Chondrocyte (in vitro differentiated cells): Measurements from ENCODE around the gene CDC6. TPM values are rescaled to one million over a fixed set of nuclear protein-coding genes. Genes with fewer than 3 reads are reported as not detected.

Source experiments
- DNase-seq: peaks from one replicate; pipeline ENCODE4 v3.0.0; 2021; ENCODE audit warnings: mixed read lengths, low spot score
- H3K27ac Mint-ChIP-seq: one replicate; pipeline ENCODE4 v1.8.0; 2021; ENCODE audit warnings: mild to moderate bottlenecking, moderate library complexity, mixed read lengths; ENCODE audit not compliant: unreplicated experiment
- H3K27me3 Mint-ChIP-seq: 2 replicates; pipeline ENCODE4 v1.8.0; 2021; ENCODE audit warnings: low read depth, mixed read lengths
- H3K36me3 Mint-ChIP-seq: 2 replicates; pipeline ENCODE4 v1.8.0; 2021; ENCODE audit warnings: low read depth, mixed read lengths
- H3K4me1 Mint-ChIP-seq: 2 replicates; pipeline ENCODE4 v1.8.0; 2021; ENCODE audit warnings: low read depth, mild to moderate bottlenecking, mixed read lengths
- H3K4me3 Mint-ChIP-seq: one replicate; pipeline ENCODE4 v1.8.0; 2021; ENCODE audit warnings: mild to moderate bottlenecking, moderate library complexity, mixed read lengths; ENCODE audit not compliant: unreplicated experiment
- H3K9me3 Mint-ChIP-seq: 2 replicates; pipeline ENCODE4 v1.8.0; 2021; ENCODE audit warnings: low read depth, mixed read lengths
- total RNA-seq: library from RNA; stranded (reverse); gene quantifications from 3 replicates; pipeline ENCODE4 v1.2.1, GENCODE V29; 2021
- TF ChIP-seq, protein P1 (sequence below): fragments of 200-600 bp; sonication (generic); IDR thresholded peaks from 2 replicates; pipeline ENCODE4 v1.5.0; 2021; ENCODE audit warnings: antibody characterized with exemption, mild to moderate bottlenecking, moderate library complexity

CDC6 gene
- total RNA-seq, 1 donor from 2014 or later = 9.9 TPM

DNA sequence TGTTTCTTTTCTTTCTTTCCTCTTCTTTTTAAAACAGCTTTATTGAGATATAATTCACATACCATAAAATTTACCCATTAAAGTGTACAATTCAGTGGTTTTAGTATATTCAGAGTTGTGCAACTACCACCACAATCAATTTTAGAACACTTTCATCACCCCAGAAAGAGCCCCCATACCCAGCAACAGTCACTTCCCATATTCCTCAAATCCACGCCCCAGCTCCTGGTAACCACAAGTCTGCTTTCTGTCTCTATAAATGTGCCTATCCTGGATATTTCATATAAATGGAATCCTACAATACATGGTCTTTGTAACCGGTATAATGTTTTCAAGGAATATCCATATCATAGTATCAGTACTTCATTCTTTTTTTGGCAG, 40.7 kb downstream of the CDC6 start:
- TF ChIP-seq, protein P1, sequence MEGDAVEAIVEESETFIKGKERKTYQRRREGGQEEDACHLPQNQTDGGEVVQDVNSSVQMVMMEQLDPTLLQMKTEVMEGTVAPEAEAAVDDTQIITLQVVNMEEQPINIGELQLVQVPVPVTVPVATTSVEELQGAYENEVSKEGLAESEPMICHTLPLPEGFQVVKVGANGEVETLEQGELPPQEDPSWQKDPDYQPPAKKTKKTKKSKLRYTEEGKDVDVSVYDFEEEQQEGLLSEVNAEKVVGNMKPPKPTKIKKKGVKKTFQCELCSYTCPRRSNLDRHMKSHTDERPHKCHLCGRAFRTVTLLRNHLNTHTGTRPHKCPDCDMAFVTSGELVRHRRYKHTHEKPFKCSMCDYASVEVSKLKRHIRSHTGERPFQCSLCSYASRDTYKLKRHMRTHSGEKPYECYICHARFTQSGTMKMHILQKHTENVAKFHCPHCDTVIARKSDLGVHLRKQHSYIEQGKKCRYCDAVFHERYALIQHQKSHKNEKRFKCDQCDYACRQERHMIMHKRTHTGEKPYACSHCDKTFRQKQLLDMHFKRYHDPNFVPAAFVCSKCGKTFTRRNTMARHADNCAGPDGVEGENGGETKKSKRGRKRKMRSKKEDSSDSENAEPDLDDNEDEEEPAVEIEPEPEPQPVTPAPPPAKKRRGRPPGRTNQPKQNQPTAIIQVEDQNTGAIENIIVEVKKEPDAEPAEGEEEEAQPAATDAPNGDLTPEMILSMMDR = no peak
- Mint-ChIP-seq H3K9me3 (no peaks in the 10 kb centered on the region), H3K4me3 (no peak overlapping the region), H3K27ac (peak overlapping the region; percentile 5), H3K36me3 (peaks cover 4% of the 10 kb centered on the region), H3K27me3 (no peaks in the 10 kb centered on the region), H3K4me1 (peaks cover 84% of the 10 kb centered on the region)
- DNase-seq = no peak

DNA sequence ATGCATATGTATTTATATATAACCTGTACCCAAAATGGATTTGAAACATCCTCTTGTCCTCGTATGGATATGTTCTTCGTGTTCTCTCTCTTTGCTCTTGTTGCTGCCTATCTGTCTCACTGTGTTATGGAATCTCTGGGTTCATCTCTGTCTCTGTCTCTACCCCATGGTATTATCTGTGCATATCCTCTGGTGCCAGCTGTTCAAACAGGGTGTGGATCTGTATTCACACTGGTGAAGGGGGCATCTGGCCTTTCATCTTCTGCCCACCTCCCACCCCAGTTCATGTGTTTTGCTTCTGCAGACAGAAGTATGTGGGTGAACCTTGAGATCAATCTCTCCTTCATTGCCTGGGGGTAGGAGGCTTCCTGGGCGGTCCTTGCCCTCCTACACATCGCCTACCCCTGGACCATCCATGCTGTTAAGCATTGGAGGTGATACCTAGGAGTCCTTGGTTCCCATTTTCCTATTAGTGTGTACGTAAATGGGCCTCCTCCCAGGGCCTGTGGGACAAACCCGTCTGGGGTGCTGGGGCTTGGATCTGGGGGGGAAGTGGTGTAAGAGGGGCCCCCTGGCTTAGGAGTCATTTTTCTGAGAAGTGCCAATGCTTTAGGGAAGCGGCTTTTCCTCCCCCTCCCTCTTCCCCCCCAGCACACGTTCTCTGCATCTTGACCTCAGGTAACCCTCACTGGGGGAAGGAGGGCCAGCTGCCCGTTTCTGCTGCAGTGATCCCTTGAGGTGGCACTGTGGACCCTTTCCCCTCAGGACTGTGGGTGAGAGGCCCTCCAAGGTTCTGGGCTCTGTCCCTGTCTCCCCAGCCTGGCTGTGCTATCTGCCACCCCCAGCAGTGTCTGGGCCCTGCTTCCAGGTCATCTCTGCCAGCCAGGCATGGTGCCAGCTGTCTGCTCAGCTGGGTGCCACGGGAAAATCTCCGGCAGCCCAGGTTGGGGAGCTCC, 42.4 kb downstream of the CDC6 start:
- Mint-ChIP-seq H3K9me3 (no peaks in the 10 kb centered on the region), H3K4me3 (no peak overlapping the region), H3K4me1 (peaks cover 83% of the 10 kb centered on the region), H3K27me3 (no peaks in the 10 kb centered on the region), H3K36me3 (peaks cover 5% of the 10 kb centered on the region), H3K27ac (peak overlapping the region; percentile 89)
- TF ChIP-seq, protein P1 = no peak
- no peak for DNase-seq

DNA sequence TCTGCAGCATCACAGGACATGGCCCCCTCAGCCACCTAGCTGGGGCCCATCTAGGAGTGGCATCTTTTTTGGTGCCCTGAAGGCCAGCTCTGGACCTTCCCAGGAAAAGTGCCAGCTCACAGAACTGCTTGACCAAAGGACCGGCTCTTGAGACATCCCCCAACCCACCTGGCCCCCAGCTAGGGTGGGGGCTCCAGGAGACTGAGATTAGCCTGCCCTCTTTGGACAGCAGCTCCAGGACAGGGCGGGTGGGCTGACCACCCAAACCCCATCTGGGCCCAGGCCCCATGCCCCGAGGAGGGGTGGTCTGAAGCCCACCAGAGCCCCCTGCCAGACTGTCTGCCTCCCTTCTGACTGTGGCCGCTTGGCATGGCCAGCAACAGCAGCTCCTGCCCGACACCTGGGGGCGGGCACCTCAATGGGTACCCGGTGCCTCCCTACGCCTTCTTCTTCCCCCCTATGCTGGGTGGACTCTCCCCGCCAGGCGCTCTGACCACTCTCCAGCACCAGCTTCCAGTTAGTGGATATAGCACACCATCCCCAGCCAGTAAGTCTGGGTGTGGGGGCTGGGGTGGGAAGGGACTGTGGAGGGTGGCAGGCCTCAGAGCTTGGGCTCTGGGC, 43.3 kb downstream of the CDC6 start:
- H3K4me3 Mint-ChIP-seq = no peak overlapping the region
- peak overlapping the region; percentile 89 for H3K27ac Mint-ChIP-seq
- H3K4me1 Mint-ChIP-seq = peaks cover 83% of the 10 kb centered on the region
- no peak for DNase-seq
- H3K9me3 Mint-ChIP-seq = no peaks in the 10 kb centered on the region
- H3K27me3 Mint-ChIP-seq = no peaks in the 10 kb centered on the region
- TF ChIP-seq, protein P1 = no peak
- peaks cover 5% of the 10 kb centered on the region for H3K36me3 Mint-ChIP-seq

DNA sequence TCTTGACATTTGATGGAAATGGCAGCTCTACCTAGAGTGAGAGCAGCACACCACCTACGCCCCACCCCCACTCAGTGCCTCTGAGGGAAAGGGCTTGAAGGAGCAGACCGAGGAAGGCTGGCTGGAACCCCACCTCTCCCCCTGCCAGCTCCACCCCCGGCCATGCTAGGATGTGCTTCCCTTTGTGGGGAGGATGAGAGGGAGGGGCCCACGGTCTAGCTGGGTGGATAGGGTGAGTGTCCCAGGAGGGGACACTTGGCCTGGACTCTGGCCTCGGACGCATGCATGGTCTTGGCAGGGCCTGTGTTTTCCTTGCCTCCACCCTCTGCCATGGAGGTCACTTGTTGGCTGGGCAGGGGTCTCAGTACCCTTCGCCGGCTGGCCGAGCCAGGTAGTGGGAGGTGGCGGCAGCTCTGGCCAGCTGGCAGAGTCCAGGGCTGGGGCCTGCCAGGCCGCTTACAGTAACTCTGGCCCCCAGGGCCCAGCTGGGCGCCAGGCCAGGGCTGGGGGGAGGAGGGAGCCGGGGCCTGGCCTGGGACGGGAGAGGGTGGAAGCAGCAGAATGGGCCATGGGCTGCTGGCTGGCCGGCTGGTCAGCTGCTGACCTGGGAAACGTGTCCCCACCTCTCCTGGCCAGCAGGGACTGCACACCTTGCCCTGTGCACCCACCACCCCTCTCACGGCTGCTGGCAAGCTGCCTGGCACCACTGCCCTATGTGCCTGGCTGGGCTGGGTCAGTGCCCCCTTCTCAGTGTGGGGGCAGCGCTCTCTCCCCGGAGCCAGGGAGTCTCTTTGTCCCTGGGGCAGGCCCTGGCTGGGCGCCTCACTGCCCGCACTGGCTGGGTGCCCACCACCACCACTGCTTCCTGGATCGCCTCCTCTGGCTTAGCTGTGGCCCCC, 44.3 kb downstream of the CDC6 start:
- Mint-ChIP-seq H3K9me3 (no peaks in the 10 kb centered on the region), H3K27ac (peak overlapping the region; percentile 89), H3K4me1 (peaks cover 72% of the 10 kb centered on the region), H3K4me3 (peak overlapping the region; percentile 52), H3K36me3 (peaks cover 5% of the 10 kb centered on the region), H3K27me3 (no peaks in the 10 kb centered on the region)
- DNase-seq = no peak
- TF ChIP-seq, protein P1 = no peak
